H1 (cell line): ENCODE data around the gene PROSER2. TPM values are rescaled to one million over a fixed set of nuclear protein-coding genes. Genes with fewer than 3 reads are reported as not detected.

ENCODE experiments used
- CTCF ChIA-PET: fragments of 300-600 bp; sonication (Branson Sonifier 250); formaldehyde crosslinking; loops from one replicate; lab custom pipeline; 2021; ENCODE audit not compliant: partially characterized antibody; lab: Charles Lee
- POLR2A ChIA-PET: fragments of 300-600 bp; sonication (Branson Sonifier 250); formaldehyde crosslinking; loops from one replicate; lab custom pipeline; 2021; ENCODE audit warnings: inconsistent platforms; ENCODE audit not compliant: partially characterized antibody; lab: Charles Lee
- DNase-seq, 2 experiments: peaks; one replicate each; pipeline versions ENCODE4 v3.0.0 to v3.0.0-alpha.2; 2010 to 2022; ENCODE audit warnings: low spot score in 2 of 2, low read depth in 1 of 2, mixed read lengths in 1 of 2
- FAIRE-seq: peaks from 2 replicates; lab custom pipeline; 2011; peaks lifted over from hg19 to GRCh38; lab: Jason Lieb, UNC
- H2AFZ ChIP-seq: 2 replicates; pipeline ENCODE4 v1.8.1; 2012; ENCODE audit warnings: low read length, inconsistent platforms
- H2AK5ac ChIP-seq: 2 replicates; pipeline ENCODE4 v1.6.1; 2013; ENCODE audit warnings: low read depth, low read length
- H2BK120ac ChIP-seq: replicated peaks from 2 replicates; pipeline ENCODE3; 2013; ENCODE audit warnings: low read depth, low read length, inconsistent platforms
- H2BK12ac ChIP-seq: 2 replicates; pipeline ENCODE4 v1.6.1; 2013; ENCODE audit warnings: low read depth, low read length
- H2BK15ac ChIP-seq: 2 replicates; pipeline ENCODE4 v1.6.1; 2013; ENCODE audit warnings: low read length
- H2BK20ac ChIP-seq: 2 replicates; pipeline ENCODE4 v1.6.1; 2013; ENCODE audit warnings: low read length
- H2BK5ac ChIP-seq: 2 replicates; pipeline ENCODE4 v1.6.1; 2013; ENCODE audit warnings: low read depth, low read length
- H3K14ac ChIP-seq: 2 replicates; pipeline ENCODE4 v1.6.1; 2013; ENCODE audit warnings: inconsistent platforms; ENCODE audit not compliant: insufficient read length
- H3K18ac ChIP-seq: 2 replicates; pipeline ENCODE4 v1.6.1; 2013; ENCODE audit warnings: low read length; ENCODE audit errors: extremely low read depth
- H3K23ac ChIP-seq: 2 replicates; pipeline ENCODE4 v1.6.1; 2013; ENCODE audit warnings: inconsistent platforms; ENCODE audit not compliant: insufficient read length
- H3K23me2 ChIP-seq: 2 replicates; pipeline ENCODE4 v1.6.1; 2013; ENCODE audit warnings: low read depth, low read length
- H3K27ac ChIP-seq: 2 replicates; pipeline ENCODE4 v1.6.1; 2011; ENCODE audit warnings: low read depth, low read length, inconsistent platforms
- H3K27me3 ChIP-seq, 4 experiments: replicated peaks in 1 of 4; 1 replicate in 1 of 4; 2 replicates in 3 of 4; pipeline versions ENCODE4 v1.6.1 to v1.8.1; 2011 to 2013; ENCODE audit warnings: low read length in 3 of 4, mild to moderate bottlenecking in 3 of 4, inconsistent platforms in 2 of 4, mixed read lengths in 2 of 4, moderate library complexity in 1 of 4; ENCODE audit not compliant: control insufficient read depth in 3 of 4, insufficient read depth in 3 of 4; ENCODE audit errors: extremely low read depth in 1 of 4
- H3K36me3 ChIP-seq, 4 experiments: 2 replicates each; pipeline versions ENCODE4 v1.6.1 to v1.8.1; 2011 to 2013; ENCODE audit warnings: mild to moderate bottlenecking in 4 of 4, low read length in 3 of 4, moderate library complexity in 2 of 4, control low read depth in 1 of 4, inconsistent platforms in 1 of 4; ENCODE audit not compliant: insufficient read depth in 4 of 4, control insufficient read depth in 2 of 4
- H3K4ac ChIP-seq: replicated peaks from 2 replicates; pipeline ENCODE3; 2013; ENCODE audit warnings: low read length, low read depth, mixed read lengths, inconsistent platforms; ENCODE audit not compliant: insufficient read length
- H3K4me1 ChIP-seq, 4 experiments: replicated peaks in 1 of 4; 1 replicate in 1 of 4; 2 replicates in 3 of 4; pipeline versions ENCODE4 v1.6.1 to v1.8.1; 2011 to 2013; ENCODE audit warnings: low read length in 3 of 4, inconsistent platforms in 2 of 4, mixed read lengths in 1 of 4; ENCODE audit not compliant: insufficient read depth in 4 of 4, control insufficient read depth in 3 of 4
- H3K4me2 ChIP-seq, 2 experiments: 2 replicates each; pipeline versions ENCODE4 v1.6.1 to v1.8.1; 2011 to 2013; ENCODE audit warnings: low read depth in 2 of 2, low read length in 2 of 2, control low read depth in 1 of 2, inconsistent platforms in 1 of 2, mild to moderate bottlenecking in 1 of 2; ENCODE audit not compliant: insufficient read depth in 1 of 2
- H3K4me3 ChIP-seq, 4 experiments: fragments of 200-600, 300-600 bp in 1 of 4; sonication (generic), shearing (Covaris generic), sonication (Bioruptor Twin) in 1 of 4; 2 replicates each; pipeline versions ENCODE4 v1.5.1 to v1.8.1; 2011 to 2016; ENCODE audit warnings: low read length in 4 of 4, low read depth in 3 of 4, control low read depth in 2 of 4, inconsistent platforms in 2 of 4, mild to moderate bottlenecking in 2 of 4, mixed read lengths in 1 of 4, moderate library complexity in 1 of 4; ENCODE audit not compliant: insufficient read depth in 2 of 4; ENCODE audit errors: extremely low read depth in 1 of 4
- H3K56ac ChIP-seq: replicated peaks from 2 replicates; pipeline ENCODE3; 2013; ENCODE audit warnings: low read depth, mild to moderate bottlenecking, mixed read lengths, low read length, inconsistent platforms; ENCODE audit not compliant: insufficient read length
- H3K79me1 ChIP-seq: 2 replicates; pipeline ENCODE4 v1.6.1; 2013; ENCODE audit warnings: low read depth, low read length, control low read depth
- H3K79me2 ChIP-seq, 2 experiments: 2 replicates each; pipeline versions ENCODE4 v1.6.1 to v1.8.1; 2012 to 2013; ENCODE audit warnings: low read length in 2 of 2, mild to moderate bottlenecking in 2 of 2, inconsistent platforms in 1 of 2; ENCODE audit not compliant: insufficient read depth in 2 of 2, control insufficient read depth in 1 of 2
- H3K9ac ChIP-seq, 4 experiments: replicated peaks in 1 of 4; 1 replicate in 1 of 4; 2 replicates in 3 of 4; pipeline versions ENCODE4 v1.6.1 to v1.8.1; 2011 to 2013; ENCODE audit warnings: low read depth in 3 of 4, low read length in 3 of 4, control low read depth in 2 of 4, mild to moderate bottlenecking in 2 of 4, moderate library complexity in 2 of 4, inconsistent platforms in 1 of 4; ENCODE audit errors: extremely low read depth in 1 of 4
- H3K9me3 ChIP-seq, 2 experiments: 2 replicates each; pipeline versions ENCODE4 v1.6.1 to v1.8.1; 2012 to 2013; ENCODE audit warnings: mild to moderate bottlenecking in 2 of 2, moderate library complexity in 2 of 2, control low read depth in 1 of 2, inconsistent platforms in 1 of 2, low read depth in 1 of 2, low read length in 1 of 2, mixed read lengths in 1 of 2; ENCODE audit not compliant: insufficient read depth in 2 of 2
- H4K20me1 ChIP-seq, 2 experiments: replicated peaks in 1 of 2; 2 replicates each; pipeline versions ENCODE3 to v1.8.1; 2011 to 2013; ENCODE audit warnings: inconsistent platforms in 2 of 2, low read length in 2 of 2, mild to moderate bottlenecking in 1 of 2; ENCODE audit not compliant: insufficient read depth in 2 of 2, control insufficient read depth in 1 of 2
- H4K5ac ChIP-seq: 2 replicates; pipeline ENCODE4 v1.6.1; 2013; ENCODE audit warnings: low read length, low read depth, mixed read lengths, inconsistent platforms; ENCODE audit not compliant: insufficient read length
- H4K8ac ChIP-seq: 2 replicates; pipeline ENCODE4 v1.8.0; 2013; ENCODE audit warnings: mild to moderate bottlenecking, moderate library complexity, low read length, inconsistent platforms; ENCODE audit not compliant: insufficient read depth; ENCODE audit errors: extremely low read depth
- H4K91ac ChIP-seq: replicated peaks from 2 replicates; pipeline ENCODE3; 2013; ENCODE audit warnings: low read length, mixed read lengths, inconsistent platforms; ENCODE audit not compliant: insufficient read length
- ATF3 ChIP-seq: IDR thresholded peaks from 2 replicates; pipeline ENCODE4 v1.6.1; 2011; ENCODE audit warnings: low read depth, mild to moderate bottlenecking, low read length; ENCODE audit not compliant: insufficient read depth
- CEBPB ChIP-seq: IDR thresholded peaks from 2 replicates; pipeline ENCODE4 v1.6.1; 2012; ENCODE audit warnings: low read depth, low read length
- CHD2 ChIP-seq: IDR thresholded peaks from 2 replicates; pipeline ENCODE4 v1.6.1; 2012; ENCODE audit warnings: low read length, improper control_type of control experiment
- GTF2F1 ChIP-seq: IDR thresholded peaks from 2 replicates; pipeline ENCODE4 v1.6.1; 2012; ENCODE audit warnings: low read depth, low read length, improper control_type of control experiment, borderline replicate concordance
- HDAC2 ChIP-seq, 2 experiments: fragments of 300-600 bp in 1 of 2; sonication (generic) in 1 of 2; IDR thresholded peaks; 2 replicates each; pipeline ENCODE4 v1.6.1; 2011 to 2012; ENCODE audit warnings: low read depth in 2 of 2, low read length in 2 of 2, mild to moderate bottlenecking in 2 of 2, moderate library complexity in 2 of 2, borderline replicate concordance in 1 of 2, inconsistent platforms in 1 of 2
- MAFK ChIP-seq: IDR thresholded peaks from 2 replicates; pipeline ENCODE4 v1.6.1; 2012; ENCODE audit warnings: low read depth, mild to moderate bottlenecking, improper control_type of control experiment, low read length
- PHF8 ChIP-seq: fragments of 200-600 bp; sonication (generic); conservative IDR thresholded peaks from 2 replicates; pipeline ENCODE4 v1.7.1; 2012; ENCODE audit warnings: low read depth, mild to moderate bottlenecking, inconsistent platforms, low read length, moderate library complexity
- RBBP5 ChIP-seq: IDR thresholded peaks from 2 replicates; pipeline ENCODE4 v1.7.1; 2012; ENCODE audit warnings: low read depth, mild to moderate bottlenecking, inconsistent platforms, low read length, moderate library complexity, borderline replicate concordance
- RNF2 ChIP-seq: fragments of 200-900, 300-1000 bp; sonication (generic); IDR thresholded peaks from 2 replicates; pipeline ENCODE4 v1.7.1; 2016; ENCODE audit warnings: borderline replicate concordance, low read depth, mild to moderate bottlenecking, antibody characterized with exemption, low read length; ENCODE audit not compliant: poor library complexity, severe bottlenecking; ENCODE audit errors: missing control alignments
- SIX5 ChIP-seq: IDR thresholded peaks from 2 replicates; pipeline ENCODE4 v1.6.1; 2011; ENCODE audit warnings: mild to moderate bottlenecking, low read depth, low read length
- SUZ12 ChIP-seq: fragments of 200-600 bp; sonication (generic); IDR thresholded peaks from 2 replicates; pipeline ENCODE4 v1.6.1; 2012; ENCODE audit warnings: mild to moderate bottlenecking, inconsistent platforms, low read length, moderate library complexity, mixed read lengths
- YY1 ChIP-seq: IDR thresholded peaks from 2 replicates; pipeline ENCODE4 v1.6.1; 2011; ENCODE audit warnings: low read depth, mild to moderate bottlenecking, low read length
- WGBS, 2 experiments: shearing (Covaris generic) in 1 of 2; methylation state at CpG; one replicate each; pipeline versions ENCODE4 v1.1.6 to v1.1.7; 2013 to 2015; ENCODE audit warnings: low lambda C conversion rate in 2 of 2, mixed read lengths in 2 of 2, inconsistent platforms in 1 of 2, low coverage in 1 of 2, missing lambda C conversion rate in 1 of 2; ENCODE audit not compliant: insufficient replicate concordance in 2 of 2, insufficient coverage in 1 of 2, insufficient read length in 1 of 2; ENCODE audit errors: extremely low coverage in 1 of 2, missing lambda C conversion rate in 1 of 2; 5-methylcytosine and 5-hydroxymethylcytosine counted together
- polyA plus RNA-seq, 7 experiments: library from polyadenylated mRNA; depleted of rRNA in 3 of 7; stranded (reverse) in 5 of 7; unstranded in 2 of 7; fragments of >200 nt in 5 of 7; fragments of 200-250 nt in 2 of 7; gene quantifications; 1 replicate in 5 of 7; 2 replicates in 1 of 7; 4 replicates in 1 of 7; pipeline versions ENCODE4 v1.2.1 to v1.2.3, GENCODE V29; 2011 to 2013; ENCODE audit warnings: missing spikeins in 2 of 7, mixed read lengths in 2 of 7
- total RNA-seq: library from RNA; stranded (reverse); fragmentation: NEBNext Ultra II Directional; extraction: Animal tissue kit (Norgen Biotek cat#: 25700); gene quantifications from 2 replicates; pipeline ENCODE4 v1.2.1, GENCODE V29; 2021

Gene PROSER2
- total and polyA plus RNA-seq, 2 of the 8 experiments (the other 6 are each of a cell fraction or from before 2014, with no cell fraction given), result 3.9 to 13.7 TPM

DNA sequence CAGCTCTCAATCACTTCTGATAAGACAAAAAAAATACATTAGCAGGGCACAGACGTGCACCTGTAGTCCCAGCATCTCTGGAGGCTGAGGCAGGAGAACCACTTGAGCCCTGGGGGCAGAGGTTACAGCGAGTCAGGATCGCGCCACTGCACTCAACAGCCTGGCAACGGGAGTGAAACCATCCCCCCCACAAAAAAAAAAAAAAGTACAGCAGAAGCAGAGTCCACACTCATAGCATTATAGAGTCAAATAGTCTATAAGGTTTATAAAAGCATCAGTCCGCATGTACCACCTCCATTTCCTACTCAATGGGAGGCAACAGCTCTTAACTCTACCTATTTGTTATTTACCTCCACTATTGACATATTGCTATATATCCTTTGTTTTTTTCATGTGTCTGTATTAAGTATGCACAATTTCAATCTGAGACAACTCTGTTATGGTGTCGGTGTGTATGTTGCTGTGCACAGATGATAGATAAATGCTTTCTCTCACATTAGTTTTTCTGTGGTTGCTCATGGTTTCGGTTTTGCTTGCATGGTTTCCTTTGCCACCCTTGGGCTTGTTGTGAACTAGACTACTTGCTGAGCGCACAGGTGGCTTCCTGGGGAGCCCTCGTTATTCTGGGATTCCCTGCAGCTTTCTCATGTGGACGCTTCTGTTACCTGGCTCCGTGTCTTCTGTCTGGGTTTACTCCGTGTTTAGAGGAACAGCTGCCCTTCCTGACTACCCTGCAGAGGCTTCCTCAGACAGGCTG, 40.4 kb downstream of the PROSER2 start:
- H3K56ac ChIP-seq, result no peak overlapping the region
- no peak overlapping the region for H3K23ac ChIP-seq
- no peak overlapping the region for H4K91ac ChIP-seq
- no peaks in the 10 kb centered on the region for H3K79me1 ChIP-seq
- no peak overlapping the region for H2BK120ac ChIP-seq
- H2BK15ac ChIP-seq, result no peak overlapping the region
- H2BK20ac ChIP-seq, result no peak overlapping the region
- H4K8ac ChIP-seq, result no peak overlapping the region
- H3K36me3 ChIP-seq, result no peaks in the 10 kb centered on the region; a peak in 1 of 8 replicates
- H3K4ac ChIP-seq, result no peak overlapping the region
- no peak overlapping the region for H3K4me3 ChIP-seq
- no peaks in the 10 kb centered on the region for H3K9me3 ChIP-seq
- no peak overlapping the region for H2BK5ac ChIP-seq
- no peak overlapping the region for H3K4me2 ChIP-seq
- peaks cover 0 to 5% (median 2%) of the 10 kb centered on the region in 4 experiments; a peak in 3 of 7 replicates for H3K4me1 ChIP-seq
- 87% methylated on average over 10 of the region's 13 CpGs; no CpG with 5 or more reads in 1 of the 2 experiments for WGBS, 2 experiments
- H3K23me2 ChIP-seq, result no peaks in the 10 kb centered on the region
- no peak overlapping the region for H3K27ac ChIP-seq
- POLR2A ChIA-PET, result no interaction called here
- no peak overlapping the region for H2AFZ ChIP-seq
- H3K9ac ChIP-seq, result no peak overlapping the region
- FAIRE-seq (no peak), DNase-seq (no peak)
- CTCF ChIA-PET, result interaction anchor here (0.6 to 1.9 kb wide), 6 partner anchors 10 to 351 kb away, joined by 3 to 10 read pairs (median 4); no protein-coding TSS in a partner anchor
- H4K5ac ChIP-seq, result no peak overlapping the region
- no peak overlapping the region for H2BK12ac ChIP-seq
- H3K18ac ChIP-seq, result no peak overlapping the region
- H3K79me2 ChIP-seq, result no peaks in the 10 kb centered on the region
- H4K20me1 ChIP-seq, result no peaks in the 10 kb centered on the region
- no peaks in the 10 kb centered on the region for H3K27me3 ChIP-seq
- no peak overlapping the region for H2AK5ac ChIP-seq
- no peak overlapping the region for H3K14ac ChIP-seq
- no peak for TF ChIP-seq YY1
- TF ChIP-seq CHD2, result no peak
- no peak for TF ChIP-seq GTF2F1
- TF ChIP-seq PHF8, result no peak
- no peak for TF ChIP-seq MAFK
- no peak for TF ChIP-seq HDAC2 (IDR thresholded peaks at IDR 0.05; ENCODE audit: borderline replicate concordance in 1 of 2, low read depth in 2 of 2, low read length in 2 of 2)
- no peak for TF ChIP-seq CEBPB
- TF ChIP-seq RBBP5, result no peak
- TF ChIP-seq ATF3, result no peak
- TF ChIP-seq SIX5, result no peak
- TF ChIP-seq SUZ12, result no peak
- TF ChIP-seq RNF2, result no peak
